Lower lobe of right lung (tissue), 2 donors: Measurements from ENCODE around the gene MRPS11. TPM values are rescaled to one million over a fixed set of nuclear protein-coding genes. Genes with fewer than 3 reads are reported as not detected.

Source experiments
- ATAC-seq, 2 donors: fragments of 200-7000 bp; cut with Tn5 transposase; one replicate each; pipeline ENCODE4 v1.9.1; 2020 to 2022; ENCODE audit warnings: mild to moderate bottlenecking in 2 of 2, moderate library complexity in 2 of 2
- DNase-seq: peaks from one replicate; pipeline ENCODE4 v3.0.0-alpha.2; 2020
- H3K27ac ChIP-seq: fragments of 200-600 bp; one replicate; pipeline ENCODE4 v1.8.0; 2022
- H3K27me3 ChIP-seq: fragments of 200-600 bp; one replicate; pipeline ENCODE4 v1.8.0; 2022; ENCODE audit warnings: low read depth
- H3K36me3 ChIP-seq: fragments of 200-600 bp; one replicate; pipeline ENCODE4 v1.8.0; 2022; ENCODE audit warnings: mild to moderate bottlenecking
- H3K4me1 ChIP-seq: fragments of 200-600 bp; one replicate; pipeline ENCODE4 v1.8.0; 2022
- H3K4me3 ChIP-seq: fragments of 200-600 bp; one replicate; pipeline ENCODE4 v1.8.0; 2022; ENCODE audit warnings: mild to moderate bottlenecking
- H3K9me3 ChIP-seq: fragments of 200-600 bp; one replicate; pipeline ENCODE4 v1.8.0; 2022
- intact Hi-C: fragments of 100-400 bp; cut with DNase I; formaldehyde crosslinking; loops from one replicate; pipeline ENCODE4 v1.11.0; 2022
- total RNA-seq: library from RNA; stranded (reverse); fragmentation: NEBNext Ultra II Directional; extraction: Animal tissue kit (Norgen Biotek cat#: 25700); gene quantifications from one replicate; pipeline ENCODE4 v1.2.1, GENCODE V29; 2021
- TF ChIP-seq, protein P1 (sequence below): fragments of 200-600 bp; IDR thresholded peaks from one replicate; pipeline ENCODE4 v1.8.0; 2022; ENCODE audit warnings: antibody characterized with exemption, mild to moderate bottlenecking
- donor health status: DM: no; HTN: yes; CAD: no; lungs with severe emphysema.

MRPS11 gene
- total RNA-seq, 1 donor from 2014 or later: 32.7 TPM

DNA sequence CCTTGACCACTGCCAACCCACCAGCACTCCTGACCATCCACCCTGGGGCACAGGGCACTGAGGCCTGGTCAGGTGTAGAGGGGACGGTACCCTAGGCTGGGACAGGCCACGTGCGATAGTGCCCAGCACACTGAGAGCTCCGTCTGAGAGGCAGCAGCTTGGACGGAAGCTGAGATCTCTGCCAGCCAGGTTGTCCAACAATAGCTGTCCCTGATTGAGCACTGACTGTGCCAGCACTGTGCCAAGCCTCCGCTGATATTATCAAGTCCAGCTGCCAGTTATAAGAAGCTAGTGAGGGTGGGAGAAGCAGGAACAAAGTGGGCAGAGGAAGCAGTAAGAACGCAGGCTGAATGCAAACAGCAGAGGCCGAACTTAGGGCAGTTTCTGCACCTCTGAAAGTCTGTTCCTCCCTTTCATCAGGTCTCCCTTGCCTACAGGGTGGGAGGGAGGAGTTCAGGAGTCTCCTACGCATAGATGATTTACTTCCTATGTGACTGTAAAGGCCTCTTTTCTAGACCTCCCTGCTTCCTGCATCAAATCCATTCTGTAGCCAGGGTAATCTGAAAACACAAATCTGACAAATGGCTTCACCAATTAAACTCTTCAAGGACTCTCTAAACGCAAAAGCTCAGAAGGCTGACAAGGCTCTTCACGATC lies 29.7 kb downstream of the MRPS11 start:
- TF ChIP-seq, protein P1, sequence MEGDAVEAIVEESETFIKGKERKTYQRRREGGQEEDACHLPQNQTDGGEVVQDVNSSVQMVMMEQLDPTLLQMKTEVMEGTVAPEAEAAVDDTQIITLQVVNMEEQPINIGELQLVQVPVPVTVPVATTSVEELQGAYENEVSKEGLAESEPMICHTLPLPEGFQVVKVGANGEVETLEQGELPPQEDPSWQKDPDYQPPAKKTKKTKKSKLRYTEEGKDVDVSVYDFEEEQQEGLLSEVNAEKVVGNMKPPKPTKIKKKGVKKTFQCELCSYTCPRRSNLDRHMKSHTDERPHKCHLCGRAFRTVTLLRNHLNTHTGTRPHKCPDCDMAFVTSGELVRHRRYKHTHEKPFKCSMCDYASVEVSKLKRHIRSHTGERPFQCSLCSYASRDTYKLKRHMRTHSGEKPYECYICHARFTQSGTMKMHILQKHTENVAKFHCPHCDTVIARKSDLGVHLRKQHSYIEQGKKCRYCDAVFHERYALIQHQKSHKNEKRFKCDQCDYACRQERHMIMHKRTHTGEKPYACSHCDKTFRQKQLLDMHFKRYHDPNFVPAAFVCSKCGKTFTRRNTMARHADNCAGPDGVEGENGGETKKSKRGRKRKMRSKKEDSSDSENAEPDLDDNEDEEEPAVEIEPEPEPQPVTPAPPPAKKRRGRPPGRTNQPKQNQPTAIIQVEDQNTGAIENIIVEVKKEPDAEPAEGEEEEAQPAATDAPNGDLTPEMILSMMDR: no peak
- Histone ChIP-seq H3K4me3 (no peak overlapping the region), H3K9me3 (no peaks in the 10 kb centered on the region), H3K36me3 (no peaks in the 10 kb centered on the region), H3K4me1 (no peaks in the 10 kb centered on the region), H3K27ac (no peak overlapping the region), H3K27me3 (no peaks in the 10 kb centered on the region)
- no peak for DNase-seq
- ATAC-seq: peak; percentile 22 to 23
- intact Hi-C loops: no loop called here

DNA sequence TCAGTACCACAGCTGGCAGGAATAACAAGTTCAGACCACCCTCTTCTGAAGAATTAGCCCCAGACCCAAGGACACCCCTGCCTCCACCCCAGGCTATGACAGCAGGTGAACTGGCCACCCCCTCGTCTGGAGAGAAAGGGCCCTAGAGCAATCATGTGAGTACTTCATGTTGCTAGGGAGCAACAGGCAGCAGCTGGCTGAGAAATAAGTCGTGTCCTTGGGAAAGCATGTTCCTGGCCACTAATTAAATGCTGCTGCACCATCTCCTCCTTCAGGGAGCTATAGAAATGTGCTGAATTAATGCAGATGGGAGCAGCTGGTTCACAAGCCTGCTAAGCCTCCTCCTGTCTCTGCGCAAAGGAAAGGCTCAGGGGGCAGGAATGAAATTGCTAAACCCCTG lies 31.5 kb downstream of the MRPS11 start:
- H3K27me3 ChIP-seq: no peaks in the 10 kb centered on the region
- H3K4me1 ChIP-seq: no peaks in the 10 kb centered on the region
- no peak overlapping the region for H3K27ac ChIP-seq
- H3K36me3 ChIP-seq: peaks cover 12% of the 10 kb centered on the region
- ATAC-seq (no peak), DNase-seq (no peak)
- intact Hi-C loops: no loop called here
- no peaks in the 10 kb centered on the region for H3K9me3 ChIP-seq
- TF ChIP-seq, protein P1: no peak
- H3K4me3 ChIP-seq: no peak overlapping the region

DNA sequence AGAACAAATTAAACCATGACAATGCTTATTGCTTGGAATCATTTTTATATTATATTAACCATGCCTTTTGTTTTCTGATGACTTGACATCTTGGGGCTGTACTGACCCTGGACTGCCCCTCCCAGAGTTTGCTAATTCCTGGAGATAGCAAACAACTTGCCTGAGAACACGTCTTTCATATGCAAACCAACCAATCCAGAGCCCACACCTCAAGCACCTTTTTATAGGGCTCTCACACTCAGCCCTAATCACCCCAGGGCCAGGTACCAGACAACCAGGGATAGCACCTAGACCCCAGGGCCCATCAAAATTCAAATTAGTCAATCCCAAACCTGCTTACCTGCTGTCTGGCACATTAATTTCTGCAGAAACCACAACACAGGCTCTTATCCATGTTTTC lies 36.9 kb downstream of the MRPS11 start:
- TF ChIP-seq, protein P1: no peak
- no peak for ATAC-seq
- Histone ChIP-seq H3K9me3 (no peaks in the 10 kb centered on the region), H3K36me3 (peaks cover 46% of the 10 kb centered on the region), H3K4me3 (no peak overlapping the region), H3K27me3 (no peaks in the 10 kb centered on the region), H3K4me1 (no peaks in the 10 kb centered on the region), H3K27ac (no peak overlapping the region)
- intact Hi-C loops: no loop called here
- DNase-seq: no peak

DNA sequence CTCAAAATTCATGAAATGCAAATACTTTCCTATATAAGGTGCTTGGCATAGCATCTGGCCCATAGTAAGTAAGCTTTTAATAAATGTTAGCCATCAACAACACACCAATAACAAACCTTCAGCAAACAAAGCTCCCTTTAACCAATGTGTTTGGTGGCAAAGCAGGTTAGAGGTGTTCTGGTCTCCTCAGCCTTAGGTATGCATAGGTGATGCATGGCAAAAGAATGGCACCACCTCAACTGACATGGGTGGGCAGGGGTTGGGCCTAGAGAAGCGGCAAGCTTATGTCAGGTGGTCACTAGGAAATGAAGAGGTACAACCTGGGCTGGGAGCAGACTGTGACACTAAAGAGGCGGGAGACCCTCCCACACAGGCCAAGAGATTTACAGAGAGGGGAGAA lies 38.2 kb downstream of the MRPS11 start:
- Histone ChIP-seq H3K36me3 (peaks cover 56% of the 10 kb centered on the region), H3K27me3 (no peaks in the 10 kb centered on the region), H3K4me1 (no peaks in the 10 kb centered on the region), H3K27ac (no peak overlapping the region), H3K4me3 (no peak overlapping the region), H3K9me3 (no peaks in the 10 kb centered on the region)
- TF ChIP-seq, protein P1: no peak
- intact Hi-C loops: no loop called here
- ATAC-seq: no peak
- DNase-seq: no peak

DNA sequence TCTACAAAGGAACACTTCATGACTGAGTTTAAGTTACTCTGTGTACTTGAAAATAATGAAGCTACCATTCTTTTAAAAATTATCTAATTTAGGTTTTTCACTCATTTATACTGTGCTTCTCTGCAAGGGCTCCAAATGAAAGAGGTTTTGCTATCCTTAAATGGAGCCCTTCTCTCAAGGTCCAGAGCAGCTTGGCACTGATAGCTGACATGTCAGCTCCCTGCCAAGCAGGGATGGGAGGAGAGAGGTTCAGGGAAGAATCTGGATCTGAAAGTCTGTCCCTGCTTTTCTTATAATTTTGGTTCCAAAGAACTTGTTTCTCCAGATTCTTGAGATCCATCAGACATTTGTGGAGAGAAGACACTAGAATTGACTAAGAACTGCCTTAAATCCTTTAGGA lies 39.1 kb downstream of the MRPS11 start:
- intact Hi-C loops: no loop called here
- H3K4me3 ChIP-seq: no peak overlapping the region
- no peak overlapping the region for H3K27ac ChIP-seq
- ATAC-seq: no peak
- H3K27me3 ChIP-seq: no peaks in the 10 kb centered on the region
- TF ChIP-seq, protein P1: no peak
- no peaks in the 10 kb centered on the region for H3K9me3 ChIP-seq
- DNase-seq: no peak
- H3K4me1 ChIP-seq: no peaks in the 10 kb centered on the region
- peaks cover 65% of the 10 kb centered on the region for H3K36me3 ChIP-seq
